HG03354 (cell line): ENCODE results near the gene RHEB.

ENCODE experiments used
- ATAC-seq: cut with Tn5 transposase; IDR thresholded peaks from one replicate; pipeline ENCODE4 v1.9.1; 2021; ENCODE audit warnings: mild to moderate bottlenecking; ENCODE audit not compliant: unreplicated experiment, poor library complexity, severe bottlenecking

Gene RHEB

GRCh38 chr7:151519765-151520418 is at the start of gene RHEB:
Gene RHEB, minus strand, starts transcription at chr7:151519895. Its CDS starts 384 bp downstream, at chr7:151519511.
- peak; percentile 84 for ATAC-seq

- ATAC-seq = no peak
These were observed 47.2 kb upstream of the RHEB start for GRCh38 chr7:151566897-151567320.

- no peak for ATAC-seq
These were observed 45.8 kb upstream of the RHEB start for GRCh38 chr7:151565541-151565940.

GRCh38 chr7:151560243-151560642 is 40.5 kb upstream of the RHEB start:
- ATAC-seq = no peak

- no peak for ATAC-seq
These were observed 40.0 kb upstream of the RHEB start for GRCh38 chr7:151559557-151560183.

GRCh38 chr7:151558575-151558974 is 38.9 kb upstream of the RHEB start:
- no peak for ATAC-seq

GRCh38 chr7:151556592-151556991 is 36.9 kb upstream of the RHEB start:
- ATAC-seq = no peak

GRCh38 chr7:151553356-151553755 is 33.7 kb upstream of the RHEB start:
- ATAC-seq = no peak

- ATAC-seq = no peak
These were observed 32.8 kb upstream of the RHEB start for GRCh38 chr7:151552352-151553028.

- ATAC-seq = no peak
These were observed 32.1 kb upstream of the RHEB start for GRCh38 chr7:151551820-151552219.

- ATAC-seq = peak; percentile 51
These were observed 31.1 kb upstream of the RHEB start for GRCh38 chr7:151550656-151551286.

GRCh38 chr7:151549644-151550043 is 29.9 kb upstream of the RHEB start:
- no peak for ATAC-seq

GRCh38 chr7:151549083-151549482 is 29.4 kb upstream of the RHEB start:
- ATAC-seq = no peak

- ATAC-seq = no peak
These were observed 24.5 kb upstream of the RHEB start for GRCh38 chr7:151544183-151544582.

GRCh38 chr7:151542606-151543130 is 23.0 kb upstream of the RHEB start:
- ATAC-seq = no peak

GRCh38 chr7:151541709-151542499 is 22.2 kb upstream of the RHEB start:
- ATAC-seq = no peak

GRCh38 chr7:151540146-151540545 is 20.5 kb upstream of the RHEB start:
- no peak for ATAC-seq

GRCh38 chr7:151539088-151539671 is 19.5 kb upstream of the RHEB start:
- peak; percentile 69 for ATAC-seq
